ENCODE results near the gene SOX13.

- TF ChIP-seq, protein P1, sequence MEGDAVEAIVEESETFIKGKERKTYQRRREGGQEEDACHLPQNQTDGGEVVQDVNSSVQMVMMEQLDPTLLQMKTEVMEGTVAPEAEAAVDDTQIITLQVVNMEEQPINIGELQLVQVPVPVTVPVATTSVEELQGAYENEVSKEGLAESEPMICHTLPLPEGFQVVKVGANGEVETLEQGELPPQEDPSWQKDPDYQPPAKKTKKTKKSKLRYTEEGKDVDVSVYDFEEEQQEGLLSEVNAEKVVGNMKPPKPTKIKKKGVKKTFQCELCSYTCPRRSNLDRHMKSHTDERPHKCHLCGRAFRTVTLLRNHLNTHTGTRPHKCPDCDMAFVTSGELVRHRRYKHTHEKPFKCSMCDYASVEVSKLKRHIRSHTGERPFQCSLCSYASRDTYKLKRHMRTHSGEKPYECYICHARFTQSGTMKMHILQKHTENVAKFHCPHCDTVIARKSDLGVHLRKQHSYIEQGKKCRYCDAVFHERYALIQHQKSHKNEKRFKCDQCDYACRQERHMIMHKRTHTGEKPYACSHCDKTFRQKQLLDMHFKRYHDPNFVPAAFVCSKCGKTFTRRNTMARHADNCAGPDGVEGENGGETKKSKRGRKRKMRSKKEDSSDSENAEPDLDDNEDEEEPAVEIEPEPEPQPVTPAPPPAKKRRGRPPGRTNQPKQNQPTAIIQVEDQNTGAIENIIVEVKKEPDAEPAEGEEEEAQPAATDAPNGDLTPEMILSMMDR (conservative IDR thresholded peaks at IDR 0.05), result no peak
- no peak for TF ChIP-seq ZFX (IDR thresholded peaks at IDR 0.05)
Observed at GRCh38 chr1:204102029-204102611, 29.2 kb downstream of the SOX13 start.
